HG03558 (cell line): ENCODE measurements around the gene NPEPL1.
"Not testable (repeated sequence)": the region's sequence is repeated elsewhere in the genome, so short reads cannot be mapped to it uniquely, and the experiment has no call there.

Experiments
- ATAC-seq: cut with Tn5 transposase; IDR thresholded peaks from one replicate; pipeline ENCODE4 v1.9.1; 2021; ENCODE audit warnings: moderate number of reproducible peaks; ENCODE audit not compliant: unreplicated experiment; ENCODE audit errors: extremely low read depth

NPEPL1 gene

GRCh38 chr20:58692579-58693225 is at the start of gene NPEPL1:
TSS of gene NPEPL1 (plus strand) at chr20:58692800. CDS start at chr20:58692901, 101 bp downstream.
- ATAC-seq: peak; percentile 45

GRCh38 chr20:58642896-58643295 is 49.7 kb upstream of the NPEPL1 start:
- ATAC-seq: not testable (repeated sequence)

GRCh38 chr20:58645412-58645968 is 47.1 kb upstream of the NPEPL1 start:
- no peak for ATAC-seq

GRCh38 chr20:58646257-58646656 is 46.3 kb upstream of the NPEPL1 start:
- no peak for ATAC-seq

GRCh38 chr20:58646703-58647102 is 45.9 kb upstream of the NPEPL1 start:
- no peak for ATAC-seq

GRCh38 chr20:58647162-58647795 is 45.3 kb upstream of the NPEPL1 start:
- no peak for ATAC-seq

GRCh38 chr20:58647796-58648501 is 44.7 kb upstream of the NPEPL1 start:
- no peak for ATAC-seq

GRCh38 chr20:58648502-58648825 is 44.1 kb upstream of the NPEPL1 start:
- ATAC-seq: not testable (repeated sequence)

GRCh38 chr20:58649288-58650180 is 43.1 kb upstream of the NPEPL1 start:
- ATAC-seq: no peak

- no peak for ATAC-seq
These were observed 42.3 kb upstream of the NPEPL1 start for GRCh38 chr20:58650181-58650775.

- peak; percentile 58 for ATAC-seq
These were observed 41.6 kb upstream of the NPEPL1 start, which contains the start of gene STX16 for GRCh38 chr20:58650776-58651558. TSS of gene STX16 (plus strand) at chr20:58651283. CDS start at chr20:58652007, 724 bp downstream.

GRCh38 chr20:58651559-58651945 is 41.0 kb upstream of the NPEPL1 start:
- no peak for ATAC-seq

- no peak for ATAC-seq
These were observed 40.5 kb upstream of the NPEPL1 start for GRCh38 chr20:58651946-58652605.

- no peak for ATAC-seq
These were observed 39.9 kb upstream of the NPEPL1 start for GRCh38 chr20:58652606-58653294.

- ATAC-seq: no peak
These were observed 38.3 kb upstream of the NPEPL1 start for GRCh38 chr20:58654337-58654736.

- no peak for ATAC-seq
These were observed 37.1 kb upstream of the NPEPL1 start for GRCh38 chr20:58655328-58656107.

GRCh38 chr20:58656831-58657230 is 35.8 kb upstream of the NPEPL1 start:
- no peak for ATAC-seq
